Measurements from ENCODE around the gene ZNF445. TPM values are rescaled to one million over a fixed set of nuclear protein-coding genes. Genes with fewer than 3 reads are reported as not detected.

The ZNF445 gene
- total RNA-seq, 4 donors from 2014 or later: 5.7 to 19.8 (median 7.8) TPM

GRCh38 chr3:44434834-44435510 lies 42.5 kb downstream of the ZNF445 start:
- Histone ChIP-seq H3K9me3 (no peaks in the 10 kb centered on the region), H3K27ac (no peak overlapping the region), H3K36me3 (no peaks in the 10 kb centered on the region), H3K4me3 (no peak overlapping the region), H3K27me3 (no peaks in the 10 kb centered on the region), H3K4me1 (peaks cover 4% of the 10 kb centered on the region)
- no peak for DNase-seq (ENCODE audit: low spot score in 2 of 2)
- WGBS: 57% methylated on average over 5 of the region's 5 CpGs
- TF ChIP-seq EP300 (IDR thresholded peaks at IDR 0.05): no peak
- no peak for TF ChIP-seq POLR2AphosphoS5 (IDR thresholded peaks at IDR 0.05)
- TF ChIP-seq POLR2A (IDR thresholded peaks at IDR 0.05): no peak
- no peak for TF ChIP-seq CTCF (IDR thresholded peaks at IDR 0.05)

DNA sequence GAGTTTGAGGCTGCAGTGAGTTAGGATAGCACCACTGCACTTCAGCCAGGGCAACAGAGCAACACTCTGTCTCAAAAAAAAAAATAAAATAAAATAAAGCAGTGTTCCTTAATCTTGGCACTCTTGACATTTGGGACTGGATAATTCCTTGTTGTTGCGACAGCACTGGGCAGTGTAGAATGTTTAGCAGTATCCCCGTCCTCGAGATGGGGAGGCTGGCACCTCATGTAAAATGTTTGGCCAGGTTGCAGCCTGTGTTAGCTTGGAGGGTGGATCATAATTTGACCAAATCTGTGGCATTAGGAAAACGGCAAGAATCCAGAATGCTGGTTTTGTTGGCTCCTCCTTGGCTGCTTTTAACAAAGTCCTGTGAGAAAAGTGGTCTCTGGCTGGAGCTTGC lies 47.0 kb downstream of the ZNF445 start:
- WGBS: 71% methylated on average over 4 of the region's 4 CpGs
- TF ChIP-seq POLR2A (IDR thresholded peaks at IDR 0.05) (no peak), EP300 (IDR thresholded peaks at IDR 0.05) (no peak), CTCF (IDR thresholded peaks at IDR 0.05) (no peak), POLR2AphosphoS5 (IDR thresholded peaks at IDR 0.05) (no peak)
- Histone ChIP-seq H3K4me3 (no peak overlapping the region), H3K4me1 (no peaks in the 10 kb centered on the region), H3K27me3 (no peaks in the 10 kb centered on the region), H3K36me3 (no peaks in the 10 kb centered on the region), H3K9me3 (no peaks in the 10 kb centered on the region), H3K27ac (no peak overlapping the region)
- DNase-seq (ENCODE audit: low spot score in 2 of 2): no peak

GRCh38 chr3:44429459-44429858 lies 48.0 kb downstream of the ZNF445 start:
- no peak overlapping the region for H3K27ac ChIP-seq
- no peaks in the 10 kb centered on the region for H3K9me3 ChIP-seq
- no peaks in the 10 kb centered on the region for H3K36me3 ChIP-seq
- no peaks in the 10 kb centered on the region for H3K4me1 ChIP-seq
- H3K4me3 ChIP-seq: no peak overlapping the region
- no peak for TF ChIP-seq CTCF (IDR thresholded peaks at IDR 0.05)
- no peak for TF ChIP-seq EP300 (IDR thresholded peaks at IDR 0.05)
- no peak for TF ChIP-seq POLR2AphosphoS5 (IDR thresholded peaks at IDR 0.05)
- no peak for TF ChIP-seq POLR2A (IDR thresholded peaks at IDR 0.05)
- WGBS: 78% methylated on average over 6 of the region's 6 CpGs
- no peaks in the 10 kb centered on the region for H3K27me3 ChIP-seq
- DNase-seq (ENCODE audit: low spot score in 2 of 2): no peak

DNA sequence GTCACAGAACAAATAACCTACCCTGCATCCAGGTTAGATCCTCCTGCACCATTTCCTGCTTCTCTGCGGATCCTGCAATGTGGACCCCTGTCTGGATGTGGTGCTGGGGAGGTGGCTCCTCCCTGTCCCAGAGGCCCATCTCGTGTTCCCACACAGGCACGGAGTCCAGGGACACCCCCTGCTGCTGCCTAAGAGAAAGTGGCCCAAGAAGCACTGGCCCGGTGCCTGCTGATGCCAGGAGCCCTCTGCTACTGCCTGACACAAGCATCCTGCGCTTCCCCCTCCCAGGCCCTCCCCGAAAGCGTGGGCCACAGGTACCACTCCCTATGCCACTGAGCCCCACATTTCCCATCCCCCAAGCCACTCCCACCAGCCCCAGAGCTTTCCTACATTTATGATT lies 48.6 kb downstream of the ZNF445 start:
- Histone ChIP-seq H3K36me3 (no peaks in the 10 kb centered on the region), H3K4me1 (no peaks in the 10 kb centered on the region), H3K27me3 (peaks cover 3% of the 10 kb centered on the region), H3K9me3 (no peaks in the 10 kb centered on the region), H3K27ac (no peak overlapping the region), H3K4me3 (no peak overlapping the region)
- DNase-seq (ENCODE audit: low spot score in 2 of 2): no peak
- WGBS: 78% methylated on average over 7 of the region's 7 CpGs
- no peak for TF ChIP-seq CTCF (IDR thresholded peaks at IDR 0.05)
- no peak for TF ChIP-seq POLR2AphosphoS5 (IDR thresholded peaks at IDR 0.05)
- no peak for TF ChIP-seq POLR2A (IDR thresholded peaks at IDR 0.05)
- no peak for TF ChIP-seq EP300 (IDR thresholded peaks at IDR 0.05)

GRCh38 chr3:44427683-44428082 lies 49.8 kb downstream of the ZNF445 start:
- Histone ChIP-seq H3K36me3 (no peaks in the 10 kb centered on the region), H3K27ac (no peak overlapping the region), H3K4me1 (no peaks in the 10 kb centered on the region), H3K27me3 (peaks cover 7% of the 10 kb centered on the region), H3K4me3 (no peak overlapping the region), H3K9me3 (no peaks in the 10 kb centered on the region)
- no peak for TF ChIP-seq POLR2A (IDR thresholded peaks at IDR 0.05)
- no peak for TF ChIP-seq POLR2AphosphoS5 (IDR thresholded peaks at IDR 0.05)
- TF ChIP-seq EP300 (IDR thresholded peaks at IDR 0.05): no peak
- no peak for TF ChIP-seq CTCF (IDR thresholded peaks at IDR 0.05)
- peak in 1 of 2 donors; percentile 9 for DNase-seq (ENCODE audit: low spot score in 2 of 2)
- 81% methylated on average over 3 of the region's 3 CpGs for WGBS
